NCI-H1092 treated with DMSO at 0.1 percent for 48 hours (cell line): ENCODE results near the gene KDM6A.
"Not testable (repeated sequence)": the region's sequence is repeated elsewhere in the genome, so short reads cannot be mapped to it uniquely, and the experiment has no call there.

ENCODE experiments used
- DNase-seq: peaks from one replicate; lab custom pipeline; 2025; lab: John Stamatoyannopoulos, UW

Gene KDM6A

GRCh38 chrX:45083314-45083713, 210.3 kb downstream of the KDM6A start:
- no peak for DNase-seq

DNA sequence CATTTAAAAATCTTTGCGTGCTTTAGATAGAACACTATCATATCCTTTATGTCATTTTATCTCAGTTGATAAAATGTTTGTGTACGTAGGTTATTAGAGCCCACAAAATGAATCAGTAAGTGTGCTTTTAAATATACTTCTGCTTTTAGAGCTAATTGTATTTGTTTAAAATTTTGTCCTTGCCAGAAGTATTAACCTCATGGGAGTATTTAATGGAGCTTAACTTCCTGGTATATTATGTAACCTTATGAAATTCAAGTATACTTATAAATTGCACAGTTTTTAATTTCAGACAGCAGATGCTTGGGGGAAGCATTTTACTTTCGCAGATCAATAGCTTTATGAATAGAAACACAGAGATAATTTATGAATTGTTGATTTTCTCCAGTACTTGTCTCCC, 237.5 kb downstream of the KDM6A start:
- DNase-seq = peak; percentile 17

- DNase-seq = no peak
Observed at GRCh38 chrX:45126158-45126557, 253.2 kb downstream of the KDM6A start.

- no peak for DNase-seq
Observed at GRCh38 chrX:45128896-45129454, 256.0 kb downstream of the KDM6A start.

- no peak for DNase-seq
Observed at GRCh38 chrX:45133465-45133864, 260.5 kb downstream of the KDM6A start.

DNA sequence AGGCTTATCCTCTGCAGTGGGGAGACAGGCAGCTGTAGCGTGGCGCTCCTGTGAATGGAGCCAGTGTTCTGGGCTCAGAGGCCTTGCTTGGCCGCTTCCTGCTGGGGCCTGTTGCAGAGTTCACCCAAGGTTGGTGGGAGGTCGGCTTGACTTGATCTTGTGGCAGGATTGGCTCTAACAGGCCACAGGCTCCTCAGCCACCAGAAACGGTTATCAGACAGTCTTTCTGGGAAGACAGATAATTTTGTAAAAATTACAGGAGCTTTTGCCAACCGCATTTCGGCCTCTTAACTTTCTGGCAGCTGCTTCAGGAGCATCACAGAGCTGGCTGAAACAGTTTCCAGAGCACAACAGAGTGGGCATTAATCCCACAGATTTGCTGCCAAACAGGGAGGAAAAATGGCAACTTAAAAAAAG, 261.3 kb downstream of the KDM6A start:
- DNase-seq = no peak

- no peak for DNase-seq
Observed at GRCh38 chrX:45134775-45135174, 261.8 kb downstream of the KDM6A start.

- not testable (repeated sequence) for DNase-seq
Observed at GRCh38 chrX:45135391-45136075, 262.5 kb downstream of the KDM6A start.

DNA sequence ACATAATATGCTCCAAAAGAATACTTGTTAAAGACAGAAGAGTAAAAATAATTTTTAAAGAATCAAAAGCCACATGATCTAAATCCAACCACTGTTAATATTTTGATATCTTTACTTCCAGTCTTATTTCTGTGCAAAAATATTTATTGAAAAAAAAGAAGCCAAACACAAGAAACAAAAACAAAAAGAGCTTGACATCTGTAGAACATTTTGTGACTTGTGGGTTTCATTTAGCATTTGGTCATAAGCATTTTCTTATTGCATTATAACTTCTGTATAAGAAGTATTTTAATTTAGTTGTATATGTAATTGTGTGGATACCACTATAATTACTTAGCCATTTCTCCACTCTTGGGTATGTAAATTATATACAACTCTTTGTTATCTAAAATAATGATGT, 264.5 kb downstream of the KDM6A start:
- no peak for DNase-seq

DNA sequence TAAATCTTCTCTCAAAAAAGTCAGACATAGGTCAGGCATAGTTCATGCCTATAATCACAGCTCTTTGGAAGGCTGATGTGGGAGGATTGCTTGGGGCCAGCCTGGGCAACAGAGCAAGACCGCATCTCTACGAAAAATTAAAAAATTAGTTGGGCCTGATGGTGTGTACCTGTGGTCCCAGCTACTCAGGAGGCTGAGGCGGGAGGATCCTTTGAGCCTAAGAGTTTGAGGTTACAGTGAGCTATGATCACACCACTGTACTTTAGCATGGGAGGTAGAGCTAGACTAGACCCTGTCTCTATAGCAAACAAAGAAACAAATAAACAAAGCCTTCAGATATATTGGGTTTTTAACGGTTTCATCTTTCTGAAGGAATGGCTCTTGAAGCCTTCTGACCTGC, 265.5 kb downstream of the KDM6A start:
- no peak for DNase-seq

GRCh38 chrX:45140812-45141211, 267.8 kb downstream of the KDM6A start:
- no peak for DNase-seq

GRCh38 chrX:45142185-45142584, 269.2 kb downstream of the KDM6A start:
- DNase-seq = no peak

GRCh38 chrX:45143455-45143854, 270.5 kb downstream of the KDM6A start:
- no peak for DNase-seq

- DNase-seq = no peak
Observed at GRCh38 chrX:45145492-45146215, 272.7 kb downstream of the KDM6A start.

DNA sequence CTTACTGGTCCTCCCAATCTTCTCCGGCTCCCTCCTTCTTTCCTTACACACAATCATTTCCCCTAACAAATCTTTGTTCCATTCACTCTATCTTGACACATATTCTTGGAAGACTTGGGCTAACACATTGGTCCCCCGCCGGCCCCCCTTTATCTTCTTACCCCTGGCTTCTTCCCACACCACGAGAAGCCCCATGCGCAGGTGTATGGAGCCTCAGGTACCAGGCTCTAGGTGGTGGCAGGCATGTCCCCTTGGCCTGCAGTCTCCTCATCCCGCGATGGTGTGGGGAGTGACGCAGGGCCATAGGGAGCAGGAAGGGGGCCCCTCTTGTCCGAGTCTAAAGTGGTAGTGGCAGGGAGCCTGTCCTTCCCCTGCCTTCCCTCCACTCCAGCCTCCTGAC, 277.8 kb downstream of the KDM6A start:
- DNase-seq = no peak

DNA sequence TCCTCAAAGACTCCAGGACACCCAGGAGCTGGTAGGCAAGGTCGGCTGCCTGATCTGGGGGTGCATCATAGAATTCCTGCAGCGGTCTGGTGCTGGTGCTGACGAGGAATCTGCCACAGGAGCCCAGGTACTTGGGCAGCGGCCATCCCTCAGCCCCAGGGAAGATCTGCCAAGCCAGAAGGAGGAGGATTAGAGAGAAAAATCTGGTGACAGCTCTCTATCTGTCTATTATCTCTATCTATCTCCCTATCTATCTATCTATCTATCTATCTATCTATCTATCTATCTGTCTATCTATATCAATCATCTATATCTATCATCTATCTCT, 281.0 kb downstream of the KDM6A start:
- DNase-seq = no peak

DNA sequence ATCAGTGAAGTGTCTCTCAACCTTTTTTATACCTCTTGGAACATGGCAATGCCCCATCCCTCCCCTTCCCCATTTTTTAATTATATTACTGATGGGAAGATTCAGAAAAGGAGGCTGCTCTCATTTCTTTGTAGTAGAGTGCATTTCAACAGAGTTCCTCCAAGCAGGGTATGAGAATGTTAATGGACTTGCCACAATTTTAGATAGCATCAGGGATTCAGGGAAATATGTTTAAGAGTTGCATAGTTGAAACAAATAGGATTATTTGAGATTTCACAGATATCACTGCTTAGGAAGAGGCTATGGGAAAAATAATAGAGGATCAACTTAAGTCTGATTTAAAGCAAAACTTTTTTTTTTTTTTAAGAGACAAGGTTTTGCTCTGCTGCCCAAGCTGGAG, 281.5 kb downstream of the KDM6A start:
- DNase-seq = no peak

DNA sequence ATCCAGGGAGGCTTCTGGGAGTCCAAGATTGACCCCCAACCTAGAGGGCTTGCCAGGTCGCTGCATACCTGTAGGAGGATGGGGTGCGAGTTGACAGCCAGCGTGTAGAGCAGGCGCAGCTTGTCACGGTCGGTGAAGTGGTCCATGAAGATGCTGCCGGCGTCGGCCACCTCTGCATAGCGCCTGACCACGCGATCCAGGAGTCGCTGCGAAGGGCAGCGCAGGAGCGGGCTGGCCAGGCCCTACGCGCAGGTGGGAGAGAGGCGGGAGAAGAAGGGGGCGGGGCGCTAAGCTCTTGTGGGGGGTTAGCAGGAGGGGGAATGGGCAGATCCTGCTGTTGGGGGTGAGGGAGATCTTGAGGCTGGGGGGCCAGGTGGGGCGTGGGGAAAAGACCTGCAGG, 284.7 kb downstream of the KDM6A start:
- DNase-seq = no peak
